GM23338 (cell line): ENCODE data around the gene LRRC27.

Experiments used
- EZH2 ChIP-seq: fragments of 200-600 bp; sonication (generic); IDR thresholded peaks from one replicate; pipeline ENCODE4 v1.8.0; 2017; ENCODE audit warnings: antibody characterized with exemption, mild to moderate bottlenecking, low read depth; ENCODE audit not compliant: unreplicated experiment
- EZH2phosphoT487 ChIP-seq: fragments of 200-600 bp; sonication (generic); IDR thresholded peaks from one replicate; pipeline ENCODE4 v1.8.1; 2018; ENCODE audit warnings: antibody characterized with exemption; ENCODE audit not compliant: unreplicated experiment
- NANOG ChIP-seq: IDR thresholded peaks from 2 replicates; pipeline ENCODE4 v1.6.1; 2016; ENCODE audit warnings: antibody characterized with exemption, borderline replicate concordance
- POLR2AphosphoS5 ChIP-seq: IDR thresholded peaks from 2 replicates; pipeline ENCODE4 v1.6.1; 2016; ENCODE audit warnings: antibody characterized with exemption, low read depth
- TF ChIP-seq, protein P1 (sequence below), 2 experiments: fragments of 200-600 bp in 1 of 2; sonication (generic) in 1 of 2; conservative IDR thresholded peaks; 2 replicates each; pipeline versions ENCODE4 v1.5.1 to v1.6.1; 2016 to 2017; ENCODE audit warnings: antibody characterized with exemption in 2 of 2, low read depth in 2 of 2, mild to moderate bottlenecking in 2 of 2, moderate library complexity in 1 of 2
- TF ChIP-seq, protein P2 (sequence below): IDR thresholded peaks from 2 replicates; pipeline ENCODE4 v1.6.1; 2016; ENCODE audit warnings: antibody characterized with exemption
- TF ChIP-seq, protein P3 (sequence below): fragments of 250-450 bp; sonication (Bioruptor Pico); IDR thresholded peaks from 2 replicates; pipeline ENCODE4 v1.5.0; 2020; ENCODE audit warnings: mild to moderate bottlenecking, moderate library complexity
- TF ChIP-seq, protein P4 (sequence below): IDR thresholded peaks from one replicate; pipeline ENCODE4 v1.6.1; 2018; ENCODE audit warnings: antibody characterized with exemption; ENCODE audit not compliant: unreplicated experiment

DNA sequence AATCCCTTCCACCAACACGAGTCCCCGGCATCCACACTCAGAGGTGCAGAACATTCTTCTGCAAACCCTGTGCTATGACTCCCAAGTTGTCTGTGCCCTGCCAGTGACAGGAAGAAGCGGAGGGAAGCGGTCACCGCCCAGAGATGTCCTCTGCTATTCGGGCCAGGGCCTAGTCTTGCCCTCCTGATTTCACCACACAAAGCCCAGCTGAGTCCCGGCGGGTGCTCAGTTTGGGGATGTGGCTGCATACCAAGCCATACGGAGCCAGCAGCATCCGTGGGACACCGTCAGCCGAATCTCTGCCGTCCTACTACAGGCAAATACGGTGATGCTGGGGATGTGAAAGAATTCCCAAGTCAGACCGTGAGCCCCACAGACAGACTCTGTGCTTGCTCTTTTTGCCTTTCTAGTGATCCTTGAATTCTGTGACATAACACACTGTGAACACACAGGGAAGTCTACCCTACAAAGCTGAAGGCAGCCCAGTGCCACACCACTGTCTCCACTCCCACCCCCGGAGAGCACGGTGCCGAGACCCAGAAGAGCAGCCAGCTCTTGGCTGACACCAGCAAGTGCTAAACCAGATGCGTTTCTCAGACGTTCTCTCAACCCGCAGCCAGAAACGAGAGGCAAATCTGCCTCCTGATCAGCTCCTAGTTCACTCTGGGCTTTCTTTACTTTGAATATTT, 26.2 kb upstream of the LRRC27 start:
- TF ChIP-seq NANOG (no peak), EZH2 (no peak), EZH2phosphoT487 (no peak), POLR2AphosphoS5 (no peak)
- TF ChIP-seq, protein P1, sequence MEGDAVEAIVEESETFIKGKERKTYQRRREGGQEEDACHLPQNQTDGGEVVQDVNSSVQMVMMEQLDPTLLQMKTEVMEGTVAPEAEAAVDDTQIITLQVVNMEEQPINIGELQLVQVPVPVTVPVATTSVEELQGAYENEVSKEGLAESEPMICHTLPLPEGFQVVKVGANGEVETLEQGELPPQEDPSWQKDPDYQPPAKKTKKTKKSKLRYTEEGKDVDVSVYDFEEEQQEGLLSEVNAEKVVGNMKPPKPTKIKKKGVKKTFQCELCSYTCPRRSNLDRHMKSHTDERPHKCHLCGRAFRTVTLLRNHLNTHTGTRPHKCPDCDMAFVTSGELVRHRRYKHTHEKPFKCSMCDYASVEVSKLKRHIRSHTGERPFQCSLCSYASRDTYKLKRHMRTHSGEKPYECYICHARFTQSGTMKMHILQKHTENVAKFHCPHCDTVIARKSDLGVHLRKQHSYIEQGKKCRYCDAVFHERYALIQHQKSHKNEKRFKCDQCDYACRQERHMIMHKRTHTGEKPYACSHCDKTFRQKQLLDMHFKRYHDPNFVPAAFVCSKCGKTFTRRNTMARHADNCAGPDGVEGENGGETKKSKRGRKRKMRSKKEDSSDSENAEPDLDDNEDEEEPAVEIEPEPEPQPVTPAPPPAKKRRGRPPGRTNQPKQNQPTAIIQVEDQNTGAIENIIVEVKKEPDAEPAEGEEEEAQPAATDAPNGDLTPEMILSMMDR (conservative IDR thresholded peaks at IDR 0.05; ENCODE audit: low read depth in 2 of 2): no peak
- TF ChIP-seq, protein P2, sequence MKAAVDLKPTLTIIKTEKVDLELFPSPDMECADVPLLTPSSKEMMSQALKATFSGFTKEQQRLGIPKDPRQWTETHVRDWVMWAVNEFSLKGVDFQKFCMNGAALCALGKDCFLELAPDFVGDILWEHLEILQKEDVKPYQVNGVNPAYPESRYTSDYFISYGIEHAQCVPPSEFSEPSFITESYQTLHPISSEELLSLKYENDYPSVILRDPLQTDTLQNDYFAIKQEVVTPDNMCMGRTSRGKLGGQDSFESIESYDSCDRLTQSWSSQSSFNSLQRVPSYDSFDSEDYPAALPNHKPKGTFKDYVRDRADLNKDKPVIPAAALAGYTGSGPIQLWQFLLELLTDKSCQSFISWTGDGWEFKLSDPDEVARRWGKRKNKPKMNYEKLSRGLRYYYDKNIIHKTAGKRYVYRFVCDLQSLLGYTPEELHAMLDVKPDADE: no peak
- TF ChIP-seq, protein P3, sequence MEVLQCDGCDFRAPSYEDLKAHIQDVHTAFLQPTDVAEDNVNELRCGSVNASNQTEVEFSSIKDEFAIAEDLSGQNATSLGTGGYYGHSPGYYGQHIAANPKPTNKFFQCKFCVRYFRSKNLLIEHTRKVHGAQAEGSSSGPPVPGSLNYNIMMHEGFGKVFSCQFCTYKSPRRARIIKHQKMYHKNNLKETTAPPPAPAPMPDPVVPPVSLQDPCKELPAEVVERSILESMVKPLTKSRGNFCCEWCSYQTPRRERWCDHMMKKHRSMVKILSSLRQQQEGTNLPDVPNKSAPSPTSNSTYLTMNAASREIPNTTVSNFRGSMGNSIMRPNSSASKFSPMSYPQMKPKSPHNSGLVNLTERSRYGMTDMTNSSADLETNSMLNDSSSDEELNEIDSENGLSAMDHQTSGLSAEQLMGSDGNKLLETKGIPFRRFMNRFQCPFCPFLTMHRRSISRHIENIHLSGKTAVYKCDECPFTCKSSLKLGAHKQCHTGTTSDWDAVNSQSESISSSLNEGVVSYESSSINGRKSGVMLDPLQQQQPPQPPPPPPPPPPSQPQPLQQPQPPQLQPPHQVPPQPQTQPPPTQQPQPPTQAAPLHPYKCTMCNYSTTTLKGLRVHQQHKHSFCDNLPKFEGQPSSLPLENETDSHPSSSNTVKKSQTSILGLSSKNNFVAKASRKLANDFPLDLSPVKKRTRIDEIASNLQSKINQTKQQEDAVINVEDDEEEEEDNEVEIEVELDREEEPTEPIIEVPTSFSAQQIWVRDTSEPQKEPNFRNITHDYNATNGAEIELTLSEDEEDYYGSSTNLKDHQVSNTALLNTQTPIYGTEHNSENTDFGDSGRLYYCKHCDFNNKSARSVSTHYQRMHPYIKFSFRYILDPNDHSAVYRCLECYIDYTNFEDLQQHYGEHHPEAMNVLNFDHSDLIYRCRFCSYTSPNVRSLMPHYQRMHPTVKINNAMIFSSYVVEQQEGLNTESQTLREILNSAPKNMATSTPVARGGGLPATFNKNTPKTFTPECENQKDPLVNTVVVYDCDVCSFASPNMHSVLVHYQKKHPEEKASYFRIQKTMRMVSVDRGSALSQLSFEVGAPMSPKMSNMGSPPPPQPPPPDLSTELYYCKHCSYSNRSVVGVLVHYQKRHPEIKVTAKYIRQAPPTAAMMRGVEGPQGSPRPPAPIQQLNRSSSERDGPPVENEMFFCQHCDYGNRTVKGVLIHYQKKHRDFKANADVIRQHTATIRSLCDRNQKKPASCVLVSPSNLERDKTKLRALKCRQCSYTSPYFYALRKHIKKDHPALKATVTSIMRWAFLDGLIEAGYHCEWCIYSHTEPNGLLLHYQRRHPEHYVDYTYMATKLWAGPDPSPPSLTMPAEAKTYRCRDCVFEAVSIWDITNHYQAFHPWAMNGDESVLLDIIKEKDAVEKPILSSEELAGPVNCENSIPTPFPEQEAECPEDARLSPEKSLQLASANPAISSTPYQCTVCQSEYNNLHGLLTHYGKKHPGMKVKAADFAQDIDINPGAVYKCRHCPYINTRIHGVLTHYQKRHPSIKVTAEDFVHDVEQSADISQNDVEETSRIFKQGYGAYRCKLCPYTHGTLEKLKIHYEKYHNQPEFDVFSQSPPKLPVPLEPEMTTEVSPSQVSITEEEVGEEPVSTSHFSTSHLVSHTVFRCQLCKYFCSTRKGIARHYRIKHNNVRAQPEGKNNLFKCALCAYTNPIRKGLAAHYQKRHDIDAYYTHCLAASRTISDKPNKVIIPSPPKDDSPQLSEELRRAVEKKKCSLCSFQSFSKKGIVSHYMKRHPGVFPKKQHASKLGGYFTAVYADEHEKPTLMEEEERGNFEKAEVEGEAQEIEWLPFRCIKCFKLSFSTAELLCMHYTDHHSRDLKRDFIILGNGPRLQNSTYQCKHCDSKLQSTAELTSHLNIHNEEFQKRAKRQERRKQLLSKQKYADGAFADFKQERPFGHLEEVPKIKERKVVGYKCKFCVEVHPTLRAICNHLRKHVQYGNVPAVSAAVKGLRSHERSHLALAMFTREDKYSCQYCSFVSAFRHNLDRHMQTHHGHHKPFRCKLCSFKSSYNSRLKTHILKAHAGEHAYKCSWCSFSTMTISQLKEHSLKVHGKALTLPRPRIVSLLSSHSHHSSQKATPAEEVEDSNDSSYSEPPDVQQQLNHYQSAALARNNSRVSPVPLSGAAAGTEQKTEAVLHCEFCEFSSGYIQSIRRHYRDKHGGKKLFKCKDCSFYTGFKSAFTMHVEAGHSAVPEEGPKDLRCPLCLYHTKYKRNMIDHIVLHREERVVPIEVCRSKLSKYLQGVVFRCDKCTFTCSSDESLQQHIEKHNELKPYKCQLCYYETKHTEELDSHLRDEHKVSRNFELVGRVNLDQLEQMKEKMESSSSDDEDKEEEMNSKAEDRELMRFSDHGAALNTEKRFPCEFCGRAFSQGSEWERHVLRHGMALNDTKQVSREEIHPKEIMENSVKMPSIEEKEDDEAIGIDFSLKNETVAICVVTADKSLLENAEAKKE (CRISPR knock-in tag): no peak
- TF ChIP-seq, protein P4, sequence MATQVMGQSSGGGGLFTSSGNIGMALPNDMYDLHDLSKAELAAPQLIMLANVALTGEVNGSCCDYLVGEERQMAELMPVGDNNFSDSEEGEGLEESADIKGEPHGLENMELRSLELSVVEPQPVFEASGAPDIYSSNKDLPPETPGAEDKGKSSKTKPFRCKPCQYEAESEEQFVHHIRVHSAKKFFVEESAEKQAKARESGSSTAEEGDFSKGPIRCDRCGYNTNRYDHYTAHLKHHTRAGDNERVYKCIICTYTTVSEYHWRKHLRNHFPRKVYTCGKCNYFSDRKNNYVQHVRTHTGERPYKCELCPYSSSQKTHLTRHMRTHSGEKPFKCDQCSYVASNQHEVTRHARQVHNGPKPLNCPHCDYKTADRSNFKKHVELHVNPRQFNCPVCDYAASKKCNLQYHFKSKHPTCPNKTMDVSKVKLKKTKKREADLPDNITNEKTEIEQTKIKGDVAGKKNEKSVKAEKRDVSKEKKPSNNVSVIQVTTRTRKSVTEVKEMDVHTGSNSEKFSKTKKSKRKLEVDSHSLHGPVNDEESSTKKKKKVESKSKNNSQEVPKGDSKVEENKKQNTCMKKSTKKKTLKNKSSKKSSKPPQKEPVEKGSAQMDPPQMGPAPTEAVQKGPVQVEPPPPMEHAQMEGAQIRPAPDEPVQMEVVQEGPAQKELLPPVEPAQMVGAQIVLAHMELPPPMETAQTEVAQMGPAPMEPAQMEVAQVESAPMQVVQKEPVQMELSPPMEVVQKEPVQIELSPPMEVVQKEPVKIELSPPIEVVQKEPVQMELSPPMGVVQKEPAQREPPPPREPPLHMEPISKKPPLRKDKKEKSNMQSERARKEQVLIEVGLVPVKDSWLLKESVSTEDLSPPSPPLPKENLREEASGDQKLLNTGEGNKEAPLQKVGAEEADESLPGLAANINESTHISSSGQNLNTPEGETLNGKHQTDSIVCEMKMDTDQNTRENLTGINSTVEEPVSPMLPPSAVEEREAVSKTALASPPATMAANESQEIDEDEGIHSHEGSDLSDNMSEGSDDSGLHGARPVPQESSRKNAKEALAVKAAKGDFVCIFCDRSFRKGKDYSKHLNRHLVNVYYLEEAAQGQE: no peak
